ENCODE results near the gene HAO2. TPM values are rescaled to one million over a fixed set of nuclear protein-coding genes. Genes with fewer than 3 reads are reported as not detected.
"Not testable (repeated sequence)": the region's sequence is repeated elsewhere in the genome, so short reads cannot be mapped to it uniquely, and the experiment has no call there.

Gene HAO2
- total RNA-seq, 1 donor from 2014 or later, result not detected

DNA sequence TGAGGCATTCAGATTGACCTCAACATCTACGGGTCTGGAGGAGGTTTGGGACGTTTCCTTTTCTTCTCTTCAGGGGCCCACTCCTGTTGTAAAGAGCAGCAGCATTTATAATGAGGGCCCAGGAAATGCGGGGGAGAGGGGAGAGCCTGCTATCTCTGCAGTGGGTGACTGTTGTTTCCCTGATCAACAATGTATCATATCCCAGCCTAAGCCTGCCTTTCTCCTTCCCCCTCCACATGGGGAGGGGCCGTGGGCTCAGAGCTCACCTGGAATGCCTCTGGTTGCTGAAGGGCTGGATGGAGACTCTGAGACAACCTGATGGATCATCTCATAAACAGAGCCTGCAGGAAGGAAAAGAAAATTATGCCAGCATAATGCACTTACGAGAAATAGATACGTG, 36.0 kb upstream of the HAO2 start:
- no peak overlapping the region for H3K4me3 ChIP-seq (ENCODE audit: low read depth, low read length)
- no peak for DNase-seq (ENCODE audit: low read depth)
- TF ChIP-seq CTCF (conservative IDR thresholded peaks at IDR 0.05; ENCODE audit: low read depth, low read length), result no peak

GRCh38 chr1:119333163-119333896, 35.3 kb upstream of the HAO2 start:
- no peak for DNase-seq (ENCODE audit: low read depth)
- no peak overlapping the region for H3K4me3 ChIP-seq (ENCODE audit: low read depth, low read length)
- no peak for TF ChIP-seq CTCF (conservative IDR thresholded peaks at IDR 0.05; ENCODE audit: low read depth, low read length)

- not testable (repeated sequence) for H3K4me3 ChIP-seq (ENCODE audit: low read depth, low read length); DNase-seq (ENCODE audit: low read depth)
Measured at GRCh38 chr1:119333897-119334250, 34.7 kb upstream of the HAO2 start.

DNA sequence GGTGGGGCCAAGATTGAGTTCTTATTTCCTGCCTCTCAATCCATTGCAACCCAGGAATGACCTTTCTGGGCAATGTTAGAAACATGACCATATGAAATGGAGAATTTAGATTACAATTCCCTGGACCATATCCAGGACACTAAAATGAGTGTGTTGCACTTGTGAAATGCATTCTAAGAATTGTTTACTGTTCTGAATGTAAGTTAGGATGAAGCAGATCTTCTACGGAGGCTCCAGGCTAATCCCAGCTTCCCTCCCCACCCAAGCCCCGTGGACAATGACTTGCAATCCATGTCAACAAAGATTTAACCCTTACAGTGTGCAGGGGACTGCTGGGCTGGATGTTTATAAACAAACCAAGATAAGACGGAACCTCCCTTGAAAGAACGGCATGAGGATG, 31.7 kb upstream of the HAO2 start:
- no peak overlapping the region for H3K4me3 ChIP-seq (ENCODE audit: low read depth, low read length)
- no peak for TF ChIP-seq CTCF (conservative IDR thresholded peaks at IDR 0.05; ENCODE audit: low read depth, low read length)
- no peak for DNase-seq (ENCODE audit: low read depth)

GRCh38 chr1:119338004-119338403, 30.6 kb upstream of the HAO2 start:
- H3K4me3 ChIP-seq (ENCODE audit: low read depth, low read length), result no peak overlapping the region
- no peak for TF ChIP-seq CTCF (conservative IDR thresholded peaks at IDR 0.05; ENCODE audit: low read depth, low read length)
- no peak for DNase-seq (ENCODE audit: low read depth)

- DNase-seq (ENCODE audit: low read depth), result no peak
- H3K4me3 ChIP-seq (ENCODE audit: low read depth, low read length), result no peak overlapping the region
- TF ChIP-seq CTCF (conservative IDR thresholded peaks at IDR 0.05; ENCODE audit: low read depth, low read length), result no peak
Measured at GRCh38 chr1:119338757-119339156, 29.8 kb upstream of the HAO2 start.

- H3K4me3 ChIP-seq (ENCODE audit: low read depth, low read length), result no peak overlapping the region
- TF ChIP-seq CTCF (conservative IDR thresholded peaks at IDR 0.05; ENCODE audit: low read depth, low read length), result no peak
- no peak for DNase-seq (ENCODE audit: low read depth)
Measured at GRCh38 chr1:119340861-119341261, 27.7 kb upstream of the HAO2 start.

All from epithelial cell of proximal tubule (primary cell).